ENCODE results near the gene PKD1.

- TF ChIP-seq POLR2AphosphoS5 (IDR thresholded peaks at IDR 0.05) (no peak), SMC3 (conservative IDR thresholded peaks at IDR 0.05; ENCODE audit: poor library complexity) (no peak), CTCF (IDR thresholded peaks at IDR 0.05; ENCODE audit: poor library complexity, severe bottlenecking) (no peak), EZH2 (IDR thresholded peaks at IDR 0.05; ENCODE audit: borderline replicate concordance, insufficient read depth, low read length, poor library complexity, severe bottlenecking) (no peak), REST (IDR thresholded peaks at IDR 0.05; ENCODE audit: borderline replicate concordance) (no peak), EP300 (conservative IDR thresholded peaks at IDR 0.05; ENCODE audit: poor library complexity, severe bottlenecking) (no peak), TAF1 (IDR thresholded peaks at IDR 0.05; ENCODE audit: low read depth) (no peak), RAD21 (conservative IDR thresholded peaks at IDR 0.05) (no peak), MXI1 (conservative IDR thresholded peaks at IDR 0.05; ENCODE audit: poor library complexity, severe bottlenecking) (no peak)
These were observed 78.3 kb downstream of the PKD1 start for GRCh38 chr16:2057438-2057837.

Data from neural cell (in vitro differentiated cells).